ENCODE data around the gene ITPR3. TPM values are rescaled to one million over a fixed set of nuclear protein-coding genes. Genes with fewer than 3 reads are reported as not detected.

ITPR3 gene
- total and polyA plus RNA-seq, 2 of the 13 experiments (the other 11 are each of a cell fraction or from before 2014, with no cell fraction given), result 3.8 to 21.4 TPM

GRCh38 chr6:33589731-33590530, 31.2 kb upstream of the ITPR3 start (continued):
- TF ChIP-seq ZBTB14 (CRISPR knock-in tag; IDR thresholded peaks at IDR 0.05) (no peak), NFKB2 (CRISPR knock-in tag; IDR thresholded peaks at IDR 0.05; ENCODE audit: borderline replicate concordance) (no peak; the same call in 1 of the 2 replicates), ELF3 (CRISPR knock-in tag; IDR thresholded peaks at IDR 0.05) (peak; percentile 68; the same call in 1 of the 2 replicates), ZNF83 (CRISPR knock-in tag; IDR thresholded peaks at IDR 0.05; ENCODE audit: borderline replicate concordance) (0 out of 2 replicates have a peak, but pooled peaks have one; percentile 17), HHEX (CRISPR knock-in tag; IDR thresholded peaks at IDR 0.05) (no peak), ISL2 (CRISPR knock-in tag; IDR thresholded peaks at IDR 0.05) (no peak; the same call in none of the 2 replicates), ZGPAT (CRISPR knock-in tag; IDR thresholded peaks at IDR 0.05) (peak; percentile 42; the same call in 1 of the 2 replicates), FOSL1 (CRISPR knock-in tag; IDR thresholded peaks at IDR 0.05; ENCODE audit: borderline replicate concordance) (peak; percentile 97), FOXA3 (CRISPR knock-in tag; IDR thresholded peaks at IDR 0.05) (peak; percentile 73), ZNF362 (CRISPR knock-in tag; IDR thresholded peaks at IDR 0.05; ENCODE audit: borderline replicate concordance) (no peak), GPBP1L1 (CRISPR knock-in tag; IDR thresholded peaks at IDR 0.05) (no peak), BRD4 (CRISPR knock-in tag; IDR thresholded peaks at IDR 0.05) (peak; percentile 13; the same call in 1 of the 2 replicates), E2F1 (CRISPR knock-in tag; IDR thresholded peaks at IDR 0.05) (no peak), NR2C2 (CRISPR knock-in tag; IDR thresholded peaks at IDR 0.05; ENCODE audit: borderline replicate concordance) (peak; percentile 47; the same call in 1 of the 2 replicates), ZSCAN31 (CRISPR knock-in tag; IDR thresholded peaks at IDR 0.05; ENCODE audit: low read depth) (0 out of 2 replicates have a peak, but pooled peaks have one; percentile 5), GABPA (IDR thresholded peaks at IDR 0.05; ENCODE audit: low read depth, low read length) (no peak), GABPA (CRISPR knock-in tag; IDR thresholded peaks at IDR 0.05; ENCODE audit: low read depth) (peak; percentile 74), RBM22 (optimal IDR thresholded peaks at IDR 0.05; ENCODE audit: low read length) (peak; percentile 30), ADNP (CRISPR knock-in tag; IDR thresholded peaks at IDR 0.05) (no peak), ZNF292 (CRISPR knock-in tag; IDR thresholded peaks at IDR 0.05; ENCODE audit: borderline replicate concordance, low read depth) (0 out of 2 replicates have a peak, but pooled peaks have one; percentile 2), MYC (CRISPR knock-in tag; IDR thresholded peaks at IDR 0.05; ENCODE audit: borderline replicate concordance) (peak; percentile 66; the same call in 1 of the 2 replicates), BCL6 (CRISPR knock-in tag; IDR thresholded peaks at IDR 0.05) (peak; percentile 17; the same call in 1 of the 2 replicates), ZNF207 (IDR thresholded peaks at IDR 0.05; ENCODE audit: borderline replicate concordance) (no peak), HOXA3 (CRISPR knock-in tag; IDR thresholded peaks at IDR 0.05) (peak; percentile 64; the same call in 1 of the 2 replicates)

Data from HepG2 (cell line).